MM.1S (cell line): ENCODE data around the gene TMEM31.

Experiments used
- EZH2phosphoT487 ChIP-seq: fragments of 300-600 bp; sonication (generic); IDR thresholded peaks from 2 replicates; pipeline ENCODE4 v1.6.1; 2018; ENCODE audit warnings: antibody characterized with exemption, low read length
- TF ChIP-seq, protein P1 (sequence below): fragments of 300-600 bp; sonication (generic); IDR thresholded peaks from 2 replicates; pipeline ENCODE4 v1.5.1; 2016; ENCODE audit warnings: antibody characterized with exemption, low read length, mixed read lengths

DNA sequence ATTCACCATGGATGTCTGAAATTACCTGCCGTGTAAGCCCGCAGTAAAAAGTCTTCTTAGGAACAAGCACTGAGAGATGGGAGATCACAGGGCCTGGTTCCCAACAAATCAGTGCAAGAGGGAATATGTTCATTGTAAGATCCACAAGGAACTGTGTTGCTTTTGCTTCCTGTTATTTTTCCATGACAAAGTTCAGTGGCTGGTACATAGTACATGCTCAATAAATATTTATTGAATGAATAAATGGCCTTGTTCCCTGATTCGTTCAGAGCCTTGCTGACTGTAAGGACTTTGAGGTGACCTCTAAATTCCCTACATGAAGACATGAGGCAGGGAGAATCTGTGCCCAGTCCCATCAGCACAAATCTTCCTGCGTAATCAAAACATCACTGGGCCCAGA lies 7.4 kb downstream of the TMEM31 start:
- TF ChIP-seq EZH2phosphoT487: no peak
- TF ChIP-seq, protein P1, sequence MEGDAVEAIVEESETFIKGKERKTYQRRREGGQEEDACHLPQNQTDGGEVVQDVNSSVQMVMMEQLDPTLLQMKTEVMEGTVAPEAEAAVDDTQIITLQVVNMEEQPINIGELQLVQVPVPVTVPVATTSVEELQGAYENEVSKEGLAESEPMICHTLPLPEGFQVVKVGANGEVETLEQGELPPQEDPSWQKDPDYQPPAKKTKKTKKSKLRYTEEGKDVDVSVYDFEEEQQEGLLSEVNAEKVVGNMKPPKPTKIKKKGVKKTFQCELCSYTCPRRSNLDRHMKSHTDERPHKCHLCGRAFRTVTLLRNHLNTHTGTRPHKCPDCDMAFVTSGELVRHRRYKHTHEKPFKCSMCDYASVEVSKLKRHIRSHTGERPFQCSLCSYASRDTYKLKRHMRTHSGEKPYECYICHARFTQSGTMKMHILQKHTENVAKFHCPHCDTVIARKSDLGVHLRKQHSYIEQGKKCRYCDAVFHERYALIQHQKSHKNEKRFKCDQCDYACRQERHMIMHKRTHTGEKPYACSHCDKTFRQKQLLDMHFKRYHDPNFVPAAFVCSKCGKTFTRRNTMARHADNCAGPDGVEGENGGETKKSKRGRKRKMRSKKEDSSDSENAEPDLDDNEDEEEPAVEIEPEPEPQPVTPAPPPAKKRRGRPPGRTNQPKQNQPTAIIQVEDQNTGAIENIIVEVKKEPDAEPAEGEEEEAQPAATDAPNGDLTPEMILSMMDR: no peak
